Activated T-cell treated with anti-CD3 and anti-CD28 coated beads, Interleukin-2, amount 50 U/mL, for 72 hours (primary cell): ENCODE measurements around the gene ZC3H7A. TPM values are rescaled to one million over a fixed set of nuclear protein-coding genes. Genes with fewer than 3 reads are reported as not detected.

Source experiments
- ATAC-seq, 2 donors: fragments of 150-1000 bp; cut with Tn5 transposase; replicated peaks in 1 of 2; 2 replicates each; pipeline ENCODE4 v1.10.0; 2021; ENCODE audit warnings: moderate library complexity in 2 of 2, mild to moderate bottlenecking in 1 of 2
- DNase-seq, 2 donors: peaks; one replicate each; pipeline ENCODE4 v3.0.0; 2021 to 2022; ENCODE audit warnings: mixed read lengths in 1 of 2
- H3K27ac Mint-ChIP-seq: one replicate; pipeline ENCODE4 v1.8.0; 2022; ENCODE audit warnings: mild to moderate bottlenecking, moderate library complexity, mixed read lengths
- H3K27me3 Mint-ChIP-seq: one replicate; pipeline ENCODE4 v1.8.0; 2022; ENCODE audit warnings: low read depth, mixed read lengths
- H3K36me3 Mint-ChIP-seq, 2 donors: one replicate each; pipeline ENCODE4 v1.8.0; 2022; ENCODE audit warnings: mixed read lengths in 2 of 2, mild to moderate bottlenecking in 1 of 2; ENCODE audit not compliant: insufficient read depth in 2 of 2
- H3K4me1 Mint-ChIP-seq: one replicate; pipeline ENCODE4 v1.8.0; 2022; ENCODE audit warnings: low read depth, mixed read lengths
- H3K4me3 Mint-ChIP-seq, 2 donors: one replicate each; pipeline ENCODE4 v1.8.0; 2022; ENCODE audit warnings: mild to moderate bottlenecking in 2 of 2, mixed read lengths in 2 of 2, moderate library complexity in 2 of 2
- H3K9me3 Mint-ChIP-seq, 2 donors: one replicate each; pipeline ENCODE4 v1.8.0; 2022; ENCODE audit warnings: mixed read lengths in 2 of 2
- total RNA-seq, 2 donors: library from RNA; stranded (reverse); gene quantifications; one replicate each; pipeline ENCODE4 v1.2.3, GENCODE V29; 2022

Gene ZC3H7A
- total RNA-seq, 2 donors from 2014 or later = 96.3 to 105 TPM

GRCh38 chr16:11748404-11749254 lies 48.4 kb downstream of the ZC3H7A start:
- no peaks in the 10 kb centered on the region for H3K27me3 Mint-ChIP-seq
- ATAC-seq (no peak), DNase-seq (no peak)
- H3K27ac Mint-ChIP-seq = no peak overlapping the region
- peaks cover 13% of the 10 kb centered on the region for H3K4me1 Mint-ChIP-seq
- H3K9me3 Mint-ChIP-seq = no peaks in the 10 kb centered on the region
- no peak overlapping the region for H3K4me3 Mint-ChIP-seq
- H3K36me3 Mint-ChIP-seq = peaks cover 5 to 29% of the 10 kb centered on the region in 2 donors

- no peak for DNase-seq
- no peak for ATAC-seq
- no peak overlapping the region for H3K4me3 Mint-ChIP-seq
- H3K27ac Mint-ChIP-seq = peak overlapping the region; percentile 5
- no peaks in the 10 kb centered on the region for H3K9me3 Mint-ChIP-seq
- H3K4me1 Mint-ChIP-seq = peaks cover 17% of the 10 kb centered on the region
- H3K36me3 Mint-ChIP-seq = peaks cover 5 to 26% of the 10 kb centered on the region in 2 donors
- no peaks in the 10 kb centered on the region for H3K27me3 Mint-ChIP-seq
Observed at GRCh38 chr16:11747949-11748403, 49.1 kb downstream of the ZC3H7A start.

- H3K4me3 Mint-ChIP-seq = peak overlapping the region; percentile 90 to 97
- ATAC-seq = no peak
- no peaks in the 10 kb centered on the region for H3K27me3 Mint-ChIP-seq
Observed at GRCh38 chr16:11744075-11744470, 53.0 kb downstream of the ZC3H7A start.

GRCh38 chr16:11743308-11744074 lies 53.6 kb downstream of the ZC3H7A start:
- no peak for ATAC-seq
- H3K9me3 Mint-ChIP-seq = no peaks in the 10 kb centered on the region
- peak overlapping the region; percentile 98 for H3K27ac Mint-ChIP-seq
- peak; percentile 17 to 27 for DNase-seq
- H3K4me3 Mint-ChIP-seq = peak overlapping the region; percentile 90 to 97
- peaks cover 51% of the 10 kb centered on the region for H3K4me1 Mint-ChIP-seq
- H3K27me3 Mint-ChIP-seq = no peaks in the 10 kb centered on the region
- peaks cover 3 to 7% of the 10 kb centered on the region in 2 donors for H3K36me3 Mint-ChIP-seq

More at GRCh38 chr16:11744075-11744470, 53.0 kb downstream of the ZC3H7A start:
- peak overlapping the region; percentile 98 for H3K27ac Mint-ChIP-seq
- no peak for DNase-seq
- peaks cover 3 to 8% of the 10 kb centered on the region in 2 donors for H3K36me3 Mint-ChIP-seq
- peaks cover 45% of the 10 kb centered on the region for H3K4me1 Mint-ChIP-seq
- no peaks in the 10 kb centered on the region for H3K9me3 Mint-ChIP-seq

- peaks cover 3 to 14% of the 10 kb centered on the region in 2 donors for H3K36me3 Mint-ChIP-seq
- no peaks in the 10 kb centered on the region for H3K9me3 Mint-ChIP-seq
- H3K4me3 Mint-ChIP-seq = peak within 1 kb of the TSS; percentile 97 to 98
- ATAC-seq (peak; percentile 95 to 97), DNase-seq (peak; percentile 100)
- no peaks in the 10 kb centered on the region for H3K27me3 Mint-ChIP-seq
- peak within 1 kb of the TSS; percentile 98 for H3K27ac Mint-ChIP-seq
- peaks cover 59% of the 10 kb centered on the region for H3K4me1 Mint-ChIP-seq
Observed at GRCh38 chr16:11742536-11743307, 54.3 kb downstream of the ZC3H7A start, which contains the start of gene TXNDC11. Gene TXNDC11, minus strand, starts transcription at chr16:11742857. Its CDS starts 127 bp downstream, at chr16:11742730.

GRCh38 chr16:11742093-11742535 lies 54.9 kb downstream of the ZC3H7A start:
- peak; percentile 62 to 63 for DNase-seq
- Mint-ChIP-seq H3K27me3 (no peaks in the 10 kb centered on the region), H3K27ac (peak overlapping the region; percentile 97), H3K4me3 (peak overlapping the region; percentile 97 to 98), H3K36me3 (peaks cover 3 to 16% of the 10 kb centered on the region in 2 donors), H3K9me3 (no peaks in the 10 kb centered on the region), H3K4me1 (peaks cover 65% of the 10 kb centered on the region)
- peak; percentile 21 to 28 for ATAC-seq

- Mint-ChIP-seq H3K4me1 (peaks cover 75% of the 10 kb centered on the region), H3K27me3 (no peaks in the 10 kb centered on the region), H3K4me3 (peak overlapping the region; percentile 97 to 98), H3K36me3 (peaks cover 6 to 21% of the 10 kb centered on the region in 2 donors), H3K27ac (peak overlapping the region; percentile 97), H3K9me3 (no peaks in the 10 kb centered on the region)
- DNase-seq = no peak
- no peak for ATAC-seq
Observed at GRCh38 chr16:11740567-11740966, 56.5 kb downstream of the ZC3H7A start.

GRCh38 chr16:11738742-11739544 lies 58.1 kb downstream of the ZC3H7A start:
- no peak for ATAC-seq
- no peaks in the 10 kb centered on the region for H3K27me3 Mint-ChIP-seq
- H3K9me3 Mint-ChIP-seq = no peaks in the 10 kb centered on the region
- H3K36me3 Mint-ChIP-seq = peaks cover 10 to 26% of the 10 kb centered on the region in 2 donors
- no peak for DNase-seq
- H3K4me3 Mint-ChIP-seq = peak overlapping the region; percentile 57 to 98
- H3K27ac Mint-ChIP-seq = peak overlapping the region; percentile 52
- H3K4me1 Mint-ChIP-seq = peaks cover 80% of the 10 kb centered on the region

- no peaks in the 10 kb centered on the region for H3K27me3 Mint-ChIP-seq
- DNase-seq (no peak), ATAC-seq (no peak)
- no peaks in the 10 kb centered on the region for H3K9me3 Mint-ChIP-seq
- peak overlapping the region; percentile 43 for H3K27ac Mint-ChIP-seq
- peak overlapping the region in 1 of 2 donors; percentile 98 for H3K4me3 Mint-ChIP-seq
- H3K4me1 Mint-ChIP-seq = peaks cover 77% of the 10 kb centered on the region
- H3K36me3 Mint-ChIP-seq = peaks cover 11 to 28% of the 10 kb centered on the region in 2 donors
Observed at GRCh38 chr16:11737713-11738112, 59.3 kb downstream of the ZC3H7A start.

GRCh38 chr16:11736903-11737302 lies 60.2 kb downstream of the ZC3H7A start:
- H3K4me1 Mint-ChIP-seq = peaks cover 77% of the 10 kb centered on the region
- ATAC-seq (no peak), DNase-seq (no peak)
- no peaks in the 10 kb centered on the region for H3K27me3 Mint-ChIP-seq
- H3K27ac Mint-ChIP-seq = no peak overlapping the region
- H3K9me3 Mint-ChIP-seq = no peaks in the 10 kb centered on the region
- no peak overlapping the region for H3K4me3 Mint-ChIP-seq
- H3K36me3 Mint-ChIP-seq = peaks cover 11 to 34% of the 10 kb centered on the region in 2 donors

- Mint-ChIP-seq H3K27me3 (no peaks in the 10 kb centered on the region), H3K9me3 (no peaks in the 10 kb centered on the region), H3K36me3 (peaks cover 11 to 30% of the 10 kb centered on the region in 2 donors), H3K27ac (peak overlapping the region; percentile 44), H3K4me3 (no peak overlapping the region), H3K4me1 (peaks cover 66% of the 10 kb centered on the region)
- DNase-seq (no peak), ATAC-seq (no peak)
Observed at GRCh38 chr16:11735787-11736186, 61.3 kb downstream of the ZC3H7A start.

GRCh38 chr16:11734653-11735043 lies 62.4 kb downstream of the ZC3H7A start:
- ATAC-seq (no peak), DNase-seq (no peak)
- H3K27me3 Mint-ChIP-seq = no peaks in the 10 kb centered on the region
- peak overlapping the region in 1 of 2 donors; percentile 7 for H3K4me3 Mint-ChIP-seq
- H3K27ac Mint-ChIP-seq = no peak overlapping the region
- H3K36me3 Mint-ChIP-seq = peaks cover 11 to 32% of the 10 kb centered on the region in 2 donors
- no peaks in the 10 kb centered on the region for H3K9me3 Mint-ChIP-seq
- peaks cover 57% of the 10 kb centered on the region for H3K4me1 Mint-ChIP-seq
